H1 (cell line): Measurements from ENCODE around the gene CCDC191. TPM values are rescaled to one million over a fixed set of nuclear protein-coding genes. Genes with fewer than 3 reads are reported as not detected.

ENCODE experiments used
- CTCF ChIA-PET: fragments of 300-600 bp; sonication (Branson Sonifier 250); formaldehyde crosslinking; loops from one replicate; lab custom pipeline; 2021; ENCODE audit not compliant: partially characterized antibody; lab: Charles Lee
- POLR2A ChIA-PET: fragments of 300-600 bp; sonication (Branson Sonifier 250); formaldehyde crosslinking; loops from one replicate; lab custom pipeline; 2021; ENCODE audit warnings: inconsistent platforms; ENCODE audit not compliant: partially characterized antibody; lab: Charles Lee
- DNase-seq, 2 experiments: peaks; one replicate each; pipeline versions ENCODE4 v3.0.0 to v3.0.0-alpha.2; 2010 to 2022; ENCODE audit warnings: low spot score in 2 of 2, low read depth in 1 of 2, mixed read lengths in 1 of 2
- FAIRE-seq: peaks from 2 replicates; lab custom pipeline; 2011; peaks lifted over from hg19 to GRCh38; lab: Jason Lieb, UNC
- H2AFZ ChIP-seq: 2 replicates; pipeline ENCODE4 v1.8.1; 2012; ENCODE audit warnings: low read length, inconsistent platforms
- H2AK5ac ChIP-seq: 2 replicates; pipeline ENCODE4 v1.6.1; 2013; ENCODE audit warnings: low read depth, low read length
- H2BK120ac ChIP-seq: replicated peaks from 2 replicates; pipeline ENCODE3; 2013; ENCODE audit warnings: low read depth, low read length, inconsistent platforms
- H2BK12ac ChIP-seq: 2 replicates; pipeline ENCODE4 v1.6.1; 2013; ENCODE audit warnings: low read depth, low read length
- H2BK15ac ChIP-seq: 2 replicates; pipeline ENCODE4 v1.6.1; 2013; ENCODE audit warnings: low read length
- H2BK20ac ChIP-seq: 2 replicates; pipeline ENCODE4 v1.6.1; 2013; ENCODE audit warnings: low read length
- H2BK5ac ChIP-seq: 2 replicates; pipeline ENCODE4 v1.6.1; 2013; ENCODE audit warnings: low read depth, low read length
- H3K14ac ChIP-seq: 2 replicates; pipeline ENCODE4 v1.6.1; 2013; ENCODE audit warnings: inconsistent platforms; ENCODE audit not compliant: insufficient read length
- H3K18ac ChIP-seq: 2 replicates; pipeline ENCODE4 v1.6.1; 2013; ENCODE audit warnings: low read length; ENCODE audit errors: extremely low read depth
- H3K23ac ChIP-seq: 2 replicates; pipeline ENCODE4 v1.6.1; 2013; ENCODE audit warnings: inconsistent platforms; ENCODE audit not compliant: insufficient read length
- H3K23me2 ChIP-seq: 2 replicates; pipeline ENCODE4 v1.6.1; 2013; ENCODE audit warnings: low read depth, low read length
- H3K27ac ChIP-seq: 2 replicates; pipeline ENCODE4 v1.6.1; 2011; ENCODE audit warnings: low read depth, low read length, inconsistent platforms
- H3K27me3 ChIP-seq, 4 experiments: replicated peaks in 1 of 4; 1 replicate in 1 of 4; 2 replicates in 3 of 4; pipeline versions ENCODE4 v1.6.1 to v1.8.1; 2011 to 2013; ENCODE audit warnings: low read length in 3 of 4, mild to moderate bottlenecking in 3 of 4, inconsistent platforms in 2 of 4, mixed read lengths in 2 of 4, moderate library complexity in 1 of 4; ENCODE audit not compliant: control insufficient read depth in 3 of 4, insufficient read depth in 3 of 4; ENCODE audit errors: extremely low read depth in 1 of 4
- H3K36me3 ChIP-seq, 4 experiments: 2 replicates each; pipeline versions ENCODE4 v1.6.1 to v1.8.1; 2011 to 2013; ENCODE audit warnings: mild to moderate bottlenecking in 4 of 4, low read length in 3 of 4, moderate library complexity in 2 of 4, control low read depth in 1 of 4, inconsistent platforms in 1 of 4; ENCODE audit not compliant: insufficient read depth in 4 of 4, control insufficient read depth in 2 of 4
- H3K4ac ChIP-seq: replicated peaks from 2 replicates; pipeline ENCODE3; 2013; ENCODE audit warnings: low read length, low read depth, mixed read lengths, inconsistent platforms; ENCODE audit not compliant: insufficient read length
- H3K4me1 ChIP-seq, 4 experiments: replicated peaks in 1 of 4; 1 replicate in 1 of 4; 2 replicates in 3 of 4; pipeline versions ENCODE4 v1.6.1 to v1.8.1; 2011 to 2013; ENCODE audit warnings: low read length in 3 of 4, inconsistent platforms in 2 of 4, mixed read lengths in 1 of 4; ENCODE audit not compliant: insufficient read depth in 4 of 4, control insufficient read depth in 3 of 4
- H3K4me2 ChIP-seq, 2 experiments: 2 replicates each; pipeline versions ENCODE4 v1.6.1 to v1.8.1; 2011 to 2013; ENCODE audit warnings: low read depth in 2 of 2, low read length in 2 of 2, control low read depth in 1 of 2, inconsistent platforms in 1 of 2, mild to moderate bottlenecking in 1 of 2; ENCODE audit not compliant: insufficient read depth in 1 of 2
- H3K4me3 ChIP-seq, 4 experiments: fragments of 200-600, 300-600 bp in 1 of 4; sonication (generic), shearing (Covaris generic), sonication (Bioruptor Twin) in 1 of 4; 2 replicates each; pipeline versions ENCODE4 v1.5.1 to v1.8.1; 2011 to 2016; ENCODE audit warnings: low read length in 4 of 4, low read depth in 3 of 4, control low read depth in 2 of 4, inconsistent platforms in 2 of 4, mild to moderate bottlenecking in 2 of 4, mixed read lengths in 1 of 4, moderate library complexity in 1 of 4; ENCODE audit not compliant: insufficient read depth in 2 of 4; ENCODE audit errors: extremely low read depth in 1 of 4
- H3K56ac ChIP-seq: replicated peaks from 2 replicates; pipeline ENCODE3; 2013; ENCODE audit warnings: low read depth, mild to moderate bottlenecking, mixed read lengths, low read length, inconsistent platforms; ENCODE audit not compliant: insufficient read length
- H3K79me1 ChIP-seq: 2 replicates; pipeline ENCODE4 v1.6.1; 2013; ENCODE audit warnings: low read depth, low read length, control low read depth
- H3K79me2 ChIP-seq, 2 experiments: 2 replicates each; pipeline versions ENCODE4 v1.6.1 to v1.8.1; 2012 to 2013; ENCODE audit warnings: low read length in 2 of 2, mild to moderate bottlenecking in 2 of 2, inconsistent platforms in 1 of 2; ENCODE audit not compliant: insufficient read depth in 2 of 2, control insufficient read depth in 1 of 2
- H3K9ac ChIP-seq, 4 experiments: replicated peaks in 1 of 4; 1 replicate in 1 of 4; 2 replicates in 3 of 4; pipeline versions ENCODE4 v1.6.1 to v1.8.1; 2011 to 2013; ENCODE audit warnings: low read depth in 3 of 4, low read length in 3 of 4, control low read depth in 2 of 4, mild to moderate bottlenecking in 2 of 4, moderate library complexity in 2 of 4, inconsistent platforms in 1 of 4; ENCODE audit errors: extremely low read depth in 1 of 4
- H3K9me3 ChIP-seq, 2 experiments: 2 replicates each; pipeline versions ENCODE4 v1.6.1 to v1.8.1; 2012 to 2013; ENCODE audit warnings: mild to moderate bottlenecking in 2 of 2, moderate library complexity in 2 of 2, control low read depth in 1 of 2, inconsistent platforms in 1 of 2, low read depth in 1 of 2, low read length in 1 of 2, mixed read lengths in 1 of 2; ENCODE audit not compliant: insufficient read depth in 2 of 2
- H4K20me1 ChIP-seq, 2 experiments: replicated peaks in 1 of 2; 2 replicates each; pipeline versions ENCODE3 to v1.8.1; 2011 to 2013; ENCODE audit warnings: inconsistent platforms in 2 of 2, low read length in 2 of 2, mild to moderate bottlenecking in 1 of 2; ENCODE audit not compliant: insufficient read depth in 2 of 2, control insufficient read depth in 1 of 2
- H4K5ac ChIP-seq: 2 replicates; pipeline ENCODE4 v1.6.1; 2013; ENCODE audit warnings: low read length, low read depth, mixed read lengths, inconsistent platforms; ENCODE audit not compliant: insufficient read length
- H4K8ac ChIP-seq: 2 replicates; pipeline ENCODE4 v1.8.0; 2013; ENCODE audit warnings: mild to moderate bottlenecking, moderate library complexity, low read length, inconsistent platforms; ENCODE audit not compliant: insufficient read depth; ENCODE audit errors: extremely low read depth
- H4K91ac ChIP-seq: replicated peaks from 2 replicates; pipeline ENCODE3; 2013; ENCODE audit warnings: low read length, mixed read lengths, inconsistent platforms; ENCODE audit not compliant: insufficient read length
- NRF1 ChIP-seq: IDR thresholded peaks from 2 replicates; pipeline ENCODE4 v1.6.1; 2011; ENCODE audit warnings: mild to moderate bottlenecking, low read depth, low read length, improper control_type of control experiment
- POU5F1 ChIP-seq: IDR thresholded peaks from 2 replicates; pipeline ENCODE4 v1.6.1; 2011; ENCODE audit warnings: low read depth, mild to moderate bottlenecking, low read length, moderate library complexity
- TAF1 ChIP-seq: IDR thresholded peaks from 2 replicates; pipeline ENCODE4 v1.6.1; 2011; ENCODE audit warnings: mild to moderate bottlenecking, low read depth, low read length
- WGBS, 2 experiments: shearing (Covaris generic) in 1 of 2; methylation state at CpG; one replicate each; pipeline versions ENCODE4 v1.1.6 to v1.1.7; 2013 to 2015; ENCODE audit warnings: low lambda C conversion rate in 2 of 2, mixed read lengths in 2 of 2, inconsistent platforms in 1 of 2, low coverage in 1 of 2, missing lambda C conversion rate in 1 of 2; ENCODE audit not compliant: insufficient replicate concordance in 2 of 2, insufficient coverage in 1 of 2, insufficient read length in 1 of 2; ENCODE audit errors: extremely low coverage in 1 of 2, missing lambda C conversion rate in 1 of 2; 5-methylcytosine and 5-hydroxymethylcytosine counted together
- polyA plus RNA-seq, 7 experiments: library from polyadenylated mRNA; depleted of rRNA in 3 of 7; stranded (reverse) in 5 of 7; unstranded in 2 of 7; fragments of >200 nt in 5 of 7; fragments of 200-250 nt in 2 of 7; gene quantifications; 1 replicate in 5 of 7; 2 replicates in 1 of 7; 4 replicates in 1 of 7; pipeline versions ENCODE4 v1.2.1 to v1.2.3, GENCODE V29; 2011 to 2013; ENCODE audit warnings: missing spikeins in 2 of 7, mixed read lengths in 2 of 7
- total RNA-seq: library from RNA; stranded (reverse); fragmentation: NEBNext Ultra II Directional; extraction: Animal tissue kit (Norgen Biotek cat#: 25700); gene quantifications from 2 replicates; pipeline ENCODE4 v1.2.1, GENCODE V29; 2021

Gene CCDC191
- total and polyA plus RNA-seq, 2 of the 8 experiments (the other 6 are each of a cell fraction or from before 2014, with no cell fraction given): 0.65 to 1.3 TPM

DNA sequence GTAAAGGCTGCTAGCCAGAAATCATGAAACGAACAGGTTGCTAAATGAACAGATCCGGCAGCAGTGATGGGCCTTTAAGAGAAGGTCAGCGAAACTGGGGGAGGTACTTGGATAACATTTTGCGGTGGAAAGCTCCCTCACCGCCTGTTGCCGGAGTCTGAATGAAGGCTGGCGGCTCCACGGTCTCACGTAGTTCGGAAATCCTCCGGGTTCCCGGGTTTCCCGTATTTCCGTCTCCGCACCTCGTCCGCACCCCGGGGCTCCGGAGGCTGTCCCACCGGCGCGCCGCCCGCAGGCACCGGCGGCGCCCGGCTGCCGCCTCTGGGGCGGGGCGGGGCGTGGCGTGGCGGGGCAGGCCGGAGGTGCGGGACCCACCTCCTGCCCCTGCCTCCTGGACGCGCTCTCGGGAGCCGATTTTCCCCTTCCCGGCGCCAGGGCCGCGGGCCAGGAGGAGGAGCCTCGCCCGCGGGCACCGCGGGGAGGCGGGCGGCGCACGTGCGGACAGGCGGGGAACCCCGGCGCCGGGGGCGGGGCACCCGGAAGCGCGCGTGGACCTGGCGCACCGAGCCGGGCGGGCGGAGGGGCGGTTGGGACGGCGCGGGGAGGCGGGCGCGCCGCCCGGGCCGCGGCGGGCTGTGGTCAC, 108.8 kb downstream of the CCDC191 start, which contains the start of gene ZDHHC23:
TSS of gene ZDHHC23 (plus strand) at position 642 of the 643 bp plus-strand sequence. CDS start 790 bp downstream, outside the sequence.
- Histone ChIP-seq H2BK12ac (no peak within 1 kb of the TSS), H3K27me3 (0 out of 7 replicates have a peak, but pooled peaks cover 0 to 3% (median 1%) of the 10 kb centered on the region in 4 experiments), H4K91ac (no peak within 1 kb of the TSS), H3K23ac (no peak within 1 kb of the TSS), H3K36me3 (no peaks in the 10 kb centered on the region), H2AK5ac (no peak within 1 kb of the TSS), H2BK20ac (no peak within 1 kb of the TSS), H3K4me2 (peak within 1 kb of the TSS; percentile 81 to 90), H2BK120ac (no peak within 1 kb of the TSS), H4K8ac (peak within 1 kb of the TSS; percentile 57; the same call in 1 of the 2 replicates), H3K23me2 (peaks cover 5% of the 10 kb centered on the region; the same call in 1 of the 2 replicates), H3K4me3 (peak within 1 kb of the TSS; percentile 52 to 78 (median 74)), H3K27ac (no peak within 1 kb of the TSS; the same call in 1 of the 2 replicates), H3K79me1 (no peaks in the 10 kb centered on the region), H3K9me3 (no peaks in the 10 kb centered on the region), H2AFZ (peak within 1 kb of the TSS; percentile 77), H3K4me1 (peaks cover 0 to 4% (median 0%) of the 10 kb centered on the region in 4 experiments; a peak in 3 of 7 replicates), H3K56ac (peak within 1 kb of the TSS; percentile 11), H3K79me2 (no peaks in the 10 kb centered on the region), H2BK5ac (no peak within 1 kb of the TSS; the same call in 1 of the 2 replicates), H4K20me1 (no peaks in the 10 kb centered on the region), H3K4ac (no peak within 1 kb of the TSS), H3K18ac (no peak within 1 kb of the TSS; the same call in 1 of the 2 replicates), H4K5ac (peak within 1 kb of the TSS; percentile 58), H3K14ac (no peak within 1 kb of the TSS), H2BK15ac (no peak within 1 kb of the TSS), H3K9ac (peak within 1 kb of the TSS in 2 of 4 experiments; percentile 29 to 57; a peak in 4 of 7 replicates)
- DNase-seq (peak in 1 of 2 experiments; percentile 82), FAIRE-seq (no peak)
- ChIA-PET CTCF (no interaction called here), POLR2A (no interaction called here)
- WGBS, 2 experiments: 2% methylated on average over 12 of the region's 80 CpGs; no CpG with 5 or more reads in 1 of the 2 experiments
- TF ChIP-seq NRF1: no peak
- no peak for TF ChIP-seq POU5F1
- peak; percentile 63 for TF ChIP-seq TAF1
